Calu3 (cell line): ENCODE data around the gene IL3. TPM values are rescaled to one million over a fixed set of nuclear protein-coding genes. Genes with fewer than 3 reads are reported as not detected.

Source experiments
- BruUV-seq: library from RNA; stranded (reverse); fragments of 400-500 nt; replicated peaks from 2 replicates; lab custom pipeline; 2021; lab: Mats Ljungman, UMichigan
- CTCF ChIA-PET: fragments of 300-600 bp; sonication (Branson Sonifier 250); formaldehyde crosslinking; loops from one replicate; lab custom pipeline; 2022; ENCODE audit warnings: antibody characterized with exemption; lab: Charles Lee
- DNase-seq: peaks from one replicate; pipeline ENCODE4 v3.0.0; 2022
- H3K27ac Mint-ChIP-seq: one replicate; pipeline ENCODE4 v1.8.0; 2022; ENCODE audit warnings: mixed read lengths; ENCODE audit not compliant: unreplicated experiment
- H3K27me3 Mint-ChIP-seq: one replicate; pipeline ENCODE4 v1.8.0; 2022; ENCODE audit warnings: mixed read lengths; ENCODE audit not compliant: unreplicated experiment
- H3K36me3 Mint-ChIP-seq: one replicate; pipeline ENCODE4 v1.8.0; 2022; ENCODE audit warnings: mild to moderate bottlenecking, moderate library complexity, mixed read lengths; ENCODE audit not compliant: insufficient read depth, unreplicated experiment
- H3K4me1 Mint-ChIP-seq: one replicate; pipeline ENCODE4 v1.8.0; 2022; ENCODE audit warnings: mild to moderate bottlenecking, low read depth, mixed read lengths; ENCODE audit not compliant: unreplicated experiment
- H3K4me3 Mint-ChIP-seq: one replicate; pipeline ENCODE4 v1.8.0; 2022; ENCODE audit warnings: mild to moderate bottlenecking, low read depth, moderate library complexity, mixed read lengths; ENCODE audit not compliant: unreplicated experiment
- H3K9me3 Mint-ChIP-seq: one replicate; pipeline ENCODE4 v1.8.0; 2022; ENCODE audit warnings: low read depth, mixed read lengths; ENCODE audit not compliant: unreplicated experiment
- intact Hi-C: fragments of 100-400 bp; cut with micrococcal nuclease; formaldehyde crosslinking; loops from one replicate; pipeline ENCODE4 v1.10.0; 2022; ENCODE audit not compliant: unreplicated experiment
- total RNA-seq: library from RNA; stranded (reverse); gene quantifications from 2 replicates; pipeline ENCODE4 v1.2.3, GENCODE V29; 2022
- TF ChIP-seq, protein P1 (sequence below): fragments of 200-600 bp; IDR thresholded peaks from one replicate; pipeline ENCODE4 v1.8.0; 2022; ENCODE audit warnings: antibody characterized with exemption; ENCODE audit not compliant: unreplicated experiment

IL3 gene
- total RNA-seq, 1 experiment from 2014 or later = not detected

DNA sequence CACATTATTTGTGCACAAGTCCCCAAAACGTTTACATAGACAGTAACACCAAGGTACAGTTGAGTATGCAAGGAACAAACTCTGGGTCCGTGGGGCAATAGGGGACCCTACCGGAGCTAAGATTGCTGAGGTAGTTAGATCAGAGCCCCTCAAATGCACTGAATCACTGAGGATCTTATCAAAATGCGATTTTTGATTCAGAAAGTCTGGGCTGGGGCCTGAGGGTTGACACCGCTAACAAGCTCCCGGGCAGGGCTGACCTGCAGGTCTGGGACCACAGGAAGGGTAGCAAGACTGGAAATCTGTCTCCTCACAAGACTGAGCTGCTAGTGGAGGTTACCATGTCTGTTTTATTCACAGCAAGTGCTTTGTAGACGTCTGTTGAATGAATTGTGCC is 1.8 kb upstream of the IL3 start:
- H3K9me3 Mint-ChIP-seq = no peaks in the 10 kb centered on the region
- no peak overlapping the region for H3K27ac Mint-ChIP-seq
- no peak overlapping the region for H3K4me3 Mint-ChIP-seq
- DNase-seq = no peak
- TF ChIP-seq, protein P1, sequence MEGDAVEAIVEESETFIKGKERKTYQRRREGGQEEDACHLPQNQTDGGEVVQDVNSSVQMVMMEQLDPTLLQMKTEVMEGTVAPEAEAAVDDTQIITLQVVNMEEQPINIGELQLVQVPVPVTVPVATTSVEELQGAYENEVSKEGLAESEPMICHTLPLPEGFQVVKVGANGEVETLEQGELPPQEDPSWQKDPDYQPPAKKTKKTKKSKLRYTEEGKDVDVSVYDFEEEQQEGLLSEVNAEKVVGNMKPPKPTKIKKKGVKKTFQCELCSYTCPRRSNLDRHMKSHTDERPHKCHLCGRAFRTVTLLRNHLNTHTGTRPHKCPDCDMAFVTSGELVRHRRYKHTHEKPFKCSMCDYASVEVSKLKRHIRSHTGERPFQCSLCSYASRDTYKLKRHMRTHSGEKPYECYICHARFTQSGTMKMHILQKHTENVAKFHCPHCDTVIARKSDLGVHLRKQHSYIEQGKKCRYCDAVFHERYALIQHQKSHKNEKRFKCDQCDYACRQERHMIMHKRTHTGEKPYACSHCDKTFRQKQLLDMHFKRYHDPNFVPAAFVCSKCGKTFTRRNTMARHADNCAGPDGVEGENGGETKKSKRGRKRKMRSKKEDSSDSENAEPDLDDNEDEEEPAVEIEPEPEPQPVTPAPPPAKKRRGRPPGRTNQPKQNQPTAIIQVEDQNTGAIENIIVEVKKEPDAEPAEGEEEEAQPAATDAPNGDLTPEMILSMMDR = no peak
- no peaks in the 10 kb centered on the region for H3K4me1 Mint-ChIP-seq
- peaks cover 41% of the 10 kb centered on the region for H3K27me3 Mint-ChIP-seq
- intact Hi-C loops = no loop called here
- no peaks in the 10 kb centered on the region for H3K36me3 Mint-ChIP-seq
- CTCF ChIA-PET = no interaction called here
- no TSS peak for BruUV-seq

DNA sequence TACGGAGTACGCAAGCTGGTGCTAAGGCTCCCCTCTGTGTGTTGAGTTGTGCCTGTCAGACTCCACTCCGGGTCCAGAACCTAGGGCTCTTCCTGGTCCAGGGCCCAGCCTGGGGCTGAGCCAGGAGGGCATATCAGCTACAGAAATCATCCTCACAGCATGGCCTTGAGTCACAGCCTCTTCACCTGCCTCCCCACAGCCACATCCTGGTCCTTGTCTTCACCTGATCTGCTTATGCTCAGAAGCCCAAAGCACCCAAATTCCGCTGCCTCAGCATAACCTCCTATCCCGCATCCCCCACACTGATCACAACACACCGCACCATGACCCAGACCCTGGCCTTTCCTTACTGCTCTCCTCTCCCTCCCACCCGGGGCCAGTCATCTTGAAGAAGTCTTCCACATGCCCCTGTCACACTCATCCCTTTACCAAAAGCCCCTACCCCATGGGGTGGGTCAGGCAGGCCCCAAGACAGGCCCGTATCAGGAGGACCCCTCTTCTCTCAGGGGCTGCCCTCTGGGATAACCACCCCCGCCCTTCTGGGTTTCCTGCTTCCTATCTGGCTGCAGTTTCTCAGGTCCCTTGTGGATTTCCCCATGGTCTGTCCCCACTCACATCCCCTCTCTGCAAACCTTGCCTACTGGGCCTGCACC is 1.3 kb upstream of the IL3 start:
- Mint-ChIP-seq H3K9me3 (no peaks in the 10 kb centered on the region), H3K36me3 (no peaks in the 10 kb centered on the region), H3K27me3 (peaks cover 36% of the 10 kb centered on the region), H3K4me1 (no peaks in the 10 kb centered on the region), H3K27ac (no peak overlapping the region), H3K4me3 (no peak overlapping the region)
- TF ChIP-seq, protein P1 = no peak
- BruUV-seq = no TSS peak
- CTCF ChIA-PET = no interaction called here
- intact Hi-C loops = no loop called here
- no peak for DNase-seq

- intact Hi-C loops = loop anchor here (5.0 kb wide), 1 partner anchor 638 kb away; no protein-coding TSS in a partner anchor
- Mint-ChIP-seq H3K36me3 (no peaks in the 10 kb centered on the region), H3K4me3 (no peak overlapping the region), H3K4me1 (no peaks in the 10 kb centered on the region), H3K27me3 (peaks cover 28% of the 10 kb centered on the region), H3K9me3 (no peaks in the 10 kb centered on the region), H3K27ac (no peak overlapping the region)
- CTCF ChIA-PET = no interaction called here
- no peak for DNase-seq
- BruUV-seq = no TSS peak
- TF ChIP-seq, protein P1 = no peak
Observed at GRCh38 chr5:132059696-132060500, 557 bp upstream of the IL3 start.

GRCh38 chr5:132063090-132063911 is 2.8 kb downstream of the IL3 start:
- H3K36me3 Mint-ChIP-seq = no peaks in the 10 kb centered on the region
- no peak overlapping the region for H3K4me3 Mint-ChIP-seq
- BruUV-seq = no TSS peak
- H3K9me3 Mint-ChIP-seq = no peaks in the 10 kb centered on the region
- peak; percentile 88 for DNase-seq
- H3K4me1 Mint-ChIP-seq = no peaks in the 10 kb centered on the region
- intact Hi-C loops = loop anchor here (1.0 to 5.0 kb wide), 3 partner anchors 254 to 641 kb away; no protein-coding TSS in a partner anchor
- CTCF ChIA-PET = interaction anchor here (0.6 to 1.9 kb wide), 4 partner anchors 10 to 474 kb away, joined by 3 to 8 read pairs (median 5); partner anchors contain the start of gene CSF2
- H3K27ac Mint-ChIP-seq = no peak overlapping the region
- peaks cover 3% of the 10 kb centered on the region for H3K27me3 Mint-ChIP-seq
- TF ChIP-seq, protein P1 = peak; percentile 99
